ENCODE results near the gene KCNIP3.
A peak's percentile ranks its signal among the peaks of the same experiment; 100 is the strongest.

The KCNIP3 gene

DNA sequence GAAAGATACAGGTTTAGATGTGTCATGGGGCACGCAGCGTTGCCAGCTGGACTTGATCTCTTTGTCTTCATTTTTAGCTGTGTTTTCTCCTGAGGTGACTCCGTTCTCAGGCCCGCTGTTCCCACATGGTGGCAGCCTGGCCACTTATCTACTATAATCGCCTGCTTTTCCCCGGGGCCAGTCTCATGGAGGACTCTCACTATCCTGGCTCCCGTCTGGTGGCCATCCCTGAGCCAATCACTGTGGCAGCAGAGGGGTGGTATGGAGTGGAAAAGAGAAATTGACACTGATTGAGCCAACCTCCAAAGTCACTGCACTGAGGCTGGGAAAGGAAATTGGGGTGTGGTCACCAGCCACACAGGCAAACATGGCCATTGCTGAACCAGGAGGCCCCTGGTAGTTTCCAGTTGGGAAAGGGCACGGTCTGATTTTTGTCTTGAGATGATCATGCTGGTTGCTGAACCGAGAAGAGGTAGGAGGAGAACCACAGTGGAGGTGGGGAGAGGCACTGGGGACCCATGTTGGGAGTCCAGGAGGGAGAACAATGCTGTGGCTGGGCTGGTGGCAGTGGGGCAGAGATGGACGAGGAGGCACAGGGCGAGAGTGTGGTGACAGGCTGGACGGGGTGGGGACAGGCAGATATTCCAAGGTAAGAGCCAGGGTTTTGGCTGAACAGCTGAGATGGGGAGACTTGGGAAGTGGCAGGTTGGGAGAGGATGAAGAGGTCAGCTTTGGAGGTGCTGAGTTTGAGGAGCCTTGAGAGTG, 45.6 kb downstream of the KCNIP3 start:
- no peak overlapping the region for H3K4me2 ChIP-seq
- no peak overlapping the region for H3K27ac ChIP-seq
- TF ChIP-seq, protein P1, sequence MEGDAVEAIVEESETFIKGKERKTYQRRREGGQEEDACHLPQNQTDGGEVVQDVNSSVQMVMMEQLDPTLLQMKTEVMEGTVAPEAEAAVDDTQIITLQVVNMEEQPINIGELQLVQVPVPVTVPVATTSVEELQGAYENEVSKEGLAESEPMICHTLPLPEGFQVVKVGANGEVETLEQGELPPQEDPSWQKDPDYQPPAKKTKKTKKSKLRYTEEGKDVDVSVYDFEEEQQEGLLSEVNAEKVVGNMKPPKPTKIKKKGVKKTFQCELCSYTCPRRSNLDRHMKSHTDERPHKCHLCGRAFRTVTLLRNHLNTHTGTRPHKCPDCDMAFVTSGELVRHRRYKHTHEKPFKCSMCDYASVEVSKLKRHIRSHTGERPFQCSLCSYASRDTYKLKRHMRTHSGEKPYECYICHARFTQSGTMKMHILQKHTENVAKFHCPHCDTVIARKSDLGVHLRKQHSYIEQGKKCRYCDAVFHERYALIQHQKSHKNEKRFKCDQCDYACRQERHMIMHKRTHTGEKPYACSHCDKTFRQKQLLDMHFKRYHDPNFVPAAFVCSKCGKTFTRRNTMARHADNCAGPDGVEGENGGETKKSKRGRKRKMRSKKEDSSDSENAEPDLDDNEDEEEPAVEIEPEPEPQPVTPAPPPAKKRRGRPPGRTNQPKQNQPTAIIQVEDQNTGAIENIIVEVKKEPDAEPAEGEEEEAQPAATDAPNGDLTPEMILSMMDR (conservative IDR thresholded peaks at IDR 0.05; ENCODE audit: low read depth, low read length): no peak
- H3K4me3 ChIP-seq (IDR thresholded peaks at IDR 0.05; ENCODE audit: insufficient read depth, low read depth, low read length): no peak overlapping the region
- no peaks in the 10 kb centered on the region; the same call in 1 of the 2 replicates for H3K27me3 ChIP-seq (ENCODE audit: insufficient read depth, low read depth)
- H3K79me2 ChIP-seq (ENCODE audit: insufficient read depth, low read depth): no peaks in the 10 kb centered on the region
- no peaks in the 10 kb centered on the region for H3K36me3 ChIP-seq (ENCODE audit: insufficient read depth)
- no peaks in the 10 kb centered on the region for H4K20me1 ChIP-seq (ENCODE audit: insufficient read depth)
- H3K9ac ChIP-seq: no peak overlapping the region
- H2AFZ ChIP-seq (ENCODE audit: low read depth): no peak overlapping the region
- H3K4me1 ChIP-seq (ENCODE audit: low read depth, poor library complexity, severe bottlenecking): no peaks in the 10 kb centered on the region

DNA sequence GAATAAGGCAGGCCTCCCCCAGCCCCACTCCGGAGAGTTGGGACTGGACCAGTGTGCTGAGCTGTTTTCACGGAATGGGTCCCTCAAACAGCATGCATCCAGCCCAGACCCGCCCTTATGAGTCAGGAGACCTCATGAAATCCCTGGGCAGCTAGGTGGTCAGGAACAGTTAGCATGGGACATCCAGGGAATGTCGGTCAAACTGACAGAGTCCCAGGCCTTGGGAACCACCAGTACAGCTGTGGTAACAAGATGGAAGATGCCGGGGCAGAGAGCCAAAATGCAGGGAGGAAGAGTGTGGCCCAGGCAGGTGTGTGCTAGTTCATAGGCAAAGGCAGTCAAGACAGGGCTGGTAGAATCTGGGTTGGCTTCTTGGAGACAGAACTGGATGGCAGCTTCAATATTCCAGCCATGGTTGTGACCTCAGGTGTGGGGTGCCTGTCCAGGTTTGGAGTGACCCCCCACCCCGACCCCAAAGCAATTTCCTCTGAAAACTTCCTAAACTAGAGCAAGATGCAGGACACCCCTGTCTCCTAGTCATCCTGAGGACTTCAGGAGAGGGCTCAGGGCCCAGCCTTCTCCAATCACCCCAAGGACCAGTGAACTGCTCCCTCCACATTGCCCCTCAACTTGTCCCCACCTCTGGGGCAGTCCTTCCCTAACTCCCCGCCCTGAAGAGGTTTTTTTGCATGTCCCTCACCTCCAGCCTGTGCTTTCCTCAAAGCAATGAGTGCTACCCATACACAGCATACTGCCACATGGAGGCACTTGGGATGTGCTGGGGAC, 46.5 kb downstream of the KCNIP3 start:
- no peaks in the 10 kb centered on the region for H3K36me3 ChIP-seq (ENCODE audit: insufficient read depth)
- no peak overlapping the region for H3K4me2 ChIP-seq
- no peaks in the 10 kb centered on the region for H4K20me1 ChIP-seq (ENCODE audit: insufficient read depth)
- TF ChIP-seq, protein P1 (conservative IDR thresholded peaks at IDR 0.05; ENCODE audit: low read depth, low read length): no peak
- no peak overlapping the region for H3K4me3 ChIP-seq (IDR thresholded peaks at IDR 0.05; ENCODE audit: insufficient read depth, low read depth, low read length)
- no peak overlapping the region for H2AFZ ChIP-seq (ENCODE audit: low read depth)
- no peak overlapping the region for H3K9ac ChIP-seq
- no peak overlapping the region for H3K27ac ChIP-seq
- H3K27me3 ChIP-seq (ENCODE audit: insufficient read depth, low read depth): no peaks in the 10 kb centered on the region; the same call in 1 of the 2 replicates
- H3K79me2 ChIP-seq (ENCODE audit: insufficient read depth, low read depth): no peaks in the 10 kb centered on the region
- H3K4me1 ChIP-seq (ENCODE audit: low read depth, poor library complexity, severe bottlenecking): no peaks in the 10 kb centered on the region

DNA sequence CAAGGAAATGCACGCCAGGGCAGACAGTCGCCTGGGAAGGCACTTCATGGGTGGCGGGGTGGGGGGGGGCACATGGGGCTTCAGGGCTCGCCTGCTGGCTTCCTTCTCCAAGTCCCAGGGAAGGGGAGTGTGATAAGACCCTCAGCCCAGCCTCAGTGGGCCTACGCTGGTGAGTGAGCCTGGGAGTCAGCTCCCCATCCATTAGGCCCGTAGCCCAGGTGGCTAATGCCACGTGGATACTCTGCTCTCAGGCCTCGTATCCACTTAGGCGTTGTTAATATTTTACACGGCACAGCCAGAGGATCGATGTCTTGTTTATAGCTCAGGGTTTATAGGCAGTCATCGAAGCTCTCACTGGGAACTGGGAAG, 47.1 kb downstream of the KCNIP3 start:
- Histone ChIP-seq H3K36me3 (ENCODE audit: insufficient read depth) (no peaks in the 10 kb centered on the region), H3K4me1 (ENCODE audit: low read depth, poor library complexity, severe bottlenecking) (no peaks in the 10 kb centered on the region), H4K20me1 (ENCODE audit: insufficient read depth) (no peaks in the 10 kb centered on the region), H3K27ac (no peak overlapping the region), H3K4me2 (no peak overlapping the region), H3K4me3 (IDR thresholded peaks at IDR 0.05; ENCODE audit: insufficient read depth, low read depth, low read length) (no peak overlapping the region), H3K27me3 (ENCODE audit: insufficient read depth, low read depth) (no peaks in the 10 kb centered on the region; the same call in 1 of the 2 replicates), H3K79me2 (ENCODE audit: insufficient read depth, low read depth) (no peaks in the 10 kb centered on the region), H2AFZ (ENCODE audit: low read depth) (no peak overlapping the region), H3K9ac (no peak overlapping the region)
- TF ChIP-seq, protein P1 (conservative IDR thresholded peaks at IDR 0.05; ENCODE audit: low read depth, low read length): no peak

DNA sequence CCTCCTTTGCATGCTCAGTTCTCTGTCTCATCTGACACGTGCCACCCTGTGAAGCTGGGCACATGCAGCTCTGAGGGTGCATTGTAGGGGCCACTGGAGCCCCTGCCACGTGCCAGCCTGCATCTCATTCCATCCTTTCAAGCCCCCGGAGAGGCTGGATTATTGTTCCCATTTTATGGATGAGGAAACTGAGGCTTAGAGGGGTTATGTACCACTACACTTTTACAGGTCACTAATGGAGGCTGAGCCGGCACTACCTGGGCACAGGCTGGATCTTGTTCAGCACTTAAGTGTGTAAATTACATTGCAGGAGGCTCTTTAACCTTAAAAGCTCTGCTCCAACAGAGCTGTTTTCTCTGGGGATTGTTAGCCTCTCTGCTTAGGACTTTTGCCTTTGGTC, 47.5 kb downstream of the KCNIP3 start:
- H3K4me2 ChIP-seq: 0 out of 2 replicates have a peak overlapping the region, but pooled peaks have one; percentile 64

More for the DNA sequence above, 47.5 kb downstream of the KCNIP3 start:
- H3K79me2 ChIP-seq (ENCODE audit: insufficient read depth, low read depth): no peaks in the 10 kb centered on the region
- no peaks in the 10 kb centered on the region for H3K36me3 ChIP-seq (ENCODE audit: insufficient read depth)
- no peak overlapping the region for H3K9ac ChIP-seq
- H3K4me1 ChIP-seq (ENCODE audit: low read depth, poor library complexity, severe bottlenecking): no peaks in the 10 kb centered on the region
- H4K20me1 ChIP-seq (ENCODE audit: insufficient read depth): no peaks in the 10 kb centered on the region
- H3K27me3 ChIP-seq (ENCODE audit: insufficient read depth, low read depth): no peaks in the 10 kb centered on the region; the same call in 1 of the 2 replicates
- no peak overlapping the region for H3K4me3 ChIP-seq (IDR thresholded peaks at IDR 0.05; ENCODE audit: insufficient read depth, low read depth, low read length)
- TF ChIP-seq, protein P1 (conservative IDR thresholded peaks at IDR 0.05; ENCODE audit: low read depth, low read length): no peak
- no peak overlapping the region for H3K27ac ChIP-seq
- H2AFZ ChIP-seq (ENCODE audit: low read depth): no peak overlapping the region
